ENCODE results near the gene SUMO3.

SUMO3 gene

GRCh38 chr21:44771896-44772525 is 45.9 kb downstream of the SUMO3 start:
- Histone ChIP-seq H3K27me3 (ENCODE audit: control insufficient read depth, insufficient read depth, low read length) (no peaks in the 10 kb centered on the region), H3K4me1 (ENCODE audit: control insufficient read depth, insufficient read depth, low read length) (no peaks in the 10 kb centered on the region), H3K4me3 (ENCODE audit: low read length) (no peak overlapping the region), H3K27ac (ENCODE audit: low read depth, low read length) (no peak overlapping the region), H3K9ac (ENCODE audit: low read length) (no peak overlapping the region), H3K36me3 (ENCODE audit: control insufficient read depth, insufficient read depth, low read length) (peaks cover 30% of the 10 kb centered on the region)

GRCh38 chr21:44767834-44768831 is 49.7 kb downstream of the SUMO3 start:
- H3K4me1 ChIP-seq (ENCODE audit: control insufficient read depth, insufficient read depth, low read length): no peaks in the 10 kb centered on the region
- H3K27me3 ChIP-seq (ENCODE audit: control insufficient read depth, insufficient read depth, low read length): no peaks in the 10 kb centered on the region
- no peak overlapping the region for H3K27ac ChIP-seq (ENCODE audit: low read depth, low read length)
- no peak overlapping the region for H3K4me3 ChIP-seq (ENCODE audit: low read length)
- H3K36me3 ChIP-seq (ENCODE audit: control insufficient read depth, insufficient read depth, low read length): peaks cover 21% of the 10 kb centered on the region
- H3K9ac ChIP-seq (ENCODE audit: low read length): no peak overlapping the region

GRCh38 chr21:44766818-44767354 is 51.0 kb downstream of the SUMO3 start:
- Histone ChIP-seq H3K27me3 (ENCODE audit: control insufficient read depth, insufficient read depth, low read length) (no peaks in the 10 kb centered on the region), H3K9ac (ENCODE audit: low read length) (no peak overlapping the region), H3K36me3 (ENCODE audit: control insufficient read depth, insufficient read depth, low read length) (peaks cover 16% of the 10 kb centered on the region), H3K27ac (ENCODE audit: low read depth, low read length) (no peak overlapping the region), H3K4me3 (ENCODE audit: low read length) (no peak overlapping the region), H3K4me1 (ENCODE audit: control insufficient read depth, insufficient read depth, low read length) (no peaks in the 10 kb centered on the region)

GRCh38 chr21:44766014-44766817 is 51.6 kb downstream of the SUMO3 start:
- Histone ChIP-seq H3K9ac (ENCODE audit: low read length) (no peak overlapping the region), H3K27me3 (ENCODE audit: control insufficient read depth, insufficient read depth, low read length) (no peaks in the 10 kb centered on the region), H3K4me1 (ENCODE audit: control insufficient read depth, insufficient read depth, low read length) (no peaks in the 10 kb centered on the region), H3K4me3 (ENCODE audit: low read length) (no peak overlapping the region), H3K27ac (ENCODE audit: low read depth, low read length) (no peak overlapping the region), H3K36me3 (ENCODE audit: control insufficient read depth, insufficient read depth, low read length) (peaks cover 15% of the 10 kb centered on the region)

GRCh38 chr21:44765231-44766013 is 52.4 kb downstream of the SUMO3 start:
- H3K4me3 ChIP-seq (ENCODE audit: low read length): no peak overlapping the region
- H3K36me3 ChIP-seq (ENCODE audit: control insufficient read depth, insufficient read depth, low read length): peaks cover 9% of the 10 kb centered on the region
- H3K4me1 ChIP-seq (ENCODE audit: control insufficient read depth, insufficient read depth, low read length): no peaks in the 10 kb centered on the region
- H3K27ac ChIP-seq (ENCODE audit: low read depth, low read length): no peak overlapping the region
- no peaks in the 10 kb centered on the region for H3K27me3 ChIP-seq (ENCODE audit: control insufficient read depth, insufficient read depth, low read length)
- H3K9ac ChIP-seq (ENCODE audit: low read length): no peak overlapping the region

GRCh38 chr21:44764319-44765230 is 53.3 kb downstream of the SUMO3 start:
- no peak overlapping the region for H3K9ac ChIP-seq (ENCODE audit: low read length)
- H3K27me3 ChIP-seq (ENCODE audit: control insufficient read depth, insufficient read depth, low read length): no peaks in the 10 kb centered on the region
- H3K36me3 ChIP-seq (ENCODE audit: control insufficient read depth, insufficient read depth, low read length): peaks cover 5% of the 10 kb centered on the region
- H3K27ac ChIP-seq (ENCODE audit: low read depth, low read length): no peak overlapping the region
- no peaks in the 10 kb centered on the region for H3K4me1 ChIP-seq (ENCODE audit: control insufficient read depth, insufficient read depth, low read length)
- H3K4me3 ChIP-seq (ENCODE audit: low read length): no peak overlapping the region

GRCh38 chr21:44763451-44764318 is 54.2 kb downstream of the SUMO3 start:
- no peaks in the 10 kb centered on the region for H3K4me1 ChIP-seq (ENCODE audit: control insufficient read depth, insufficient read depth, low read length)
- no peak overlapping the region for H3K4me3 ChIP-seq (ENCODE audit: low read length)
- no peaks in the 10 kb centered on the region for H3K27me3 ChIP-seq (ENCODE audit: control insufficient read depth, insufficient read depth, low read length)
- H3K36me3 ChIP-seq (ENCODE audit: control insufficient read depth, insufficient read depth, low read length): peaks cover 4% of the 10 kb centered on the region
- no peak overlapping the region for H3K27ac ChIP-seq (ENCODE audit: low read depth, low read length)
- no peak overlapping the region for H3K9ac ChIP-seq (ENCODE audit: low read length)

GRCh38 chr21:44763050-44763378 is 54.8 kb downstream of the SUMO3 start:
- Histone ChIP-seq H3K4me3 (ENCODE audit: low read length) (no peak overlapping the region), H3K27me3 (ENCODE audit: control insufficient read depth, insufficient read depth, low read length) (no peaks in the 10 kb centered on the region), H3K9ac (ENCODE audit: low read length) (no peak overlapping the region), H3K4me1 (ENCODE audit: control insufficient read depth, insufficient read depth, low read length) (no peaks in the 10 kb centered on the region), H3K36me3 (ENCODE audit: control insufficient read depth, insufficient read depth, low read length) (no peaks in the 10 kb centered on the region), H3K27ac (ENCODE audit: low read depth, low read length) (no peak overlapping the region)

GRCh38 chr21:44762221-44763049 is 55.4 kb downstream of the SUMO3 start:
- Histone ChIP-seq H3K9ac (ENCODE audit: low read length) (no peak overlapping the region), H3K4me1 (ENCODE audit: control insufficient read depth, insufficient read depth, low read length) (no peaks in the 10 kb centered on the region), H3K27ac (ENCODE audit: low read depth, low read length) (no peak overlapping the region), H3K4me3 (ENCODE audit: low read length) (no peak overlapping the region), H3K27me3 (ENCODE audit: control insufficient read depth, insufficient read depth, low read length) (no peaks in the 10 kb centered on the region), H3K36me3 (ENCODE audit: control insufficient read depth, insufficient read depth, low read length) (no peaks in the 10 kb centered on the region)

- H3K27me3 ChIP-seq (ENCODE audit: control insufficient read depth, insufficient read depth, low read length): no peaks in the 10 kb centered on the region
- no peaks in the 10 kb centered on the region for H3K4me1 ChIP-seq (ENCODE audit: control insufficient read depth, insufficient read depth, low read length)
- no peaks in the 10 kb centered on the region for H3K36me3 ChIP-seq (ENCODE audit: control insufficient read depth, insufficient read depth, low read length)
- H3K9ac ChIP-seq (ENCODE audit: low read length): no peak overlapping the region
- H3K4me3 ChIP-seq (ENCODE audit: low read length): no peak overlapping the region
- no peak overlapping the region for H3K27ac ChIP-seq (ENCODE audit: low read depth, low read length)
These were observed 56.1 kb downstream of the SUMO3 start for GRCh38 chr21:44761747-44762208.
